Left hindlimb (tissue), 1 donor: Measurements from ENCODE around the gene PI4KB.
"Not testable (repeated sequence)": the region's sequence is repeated elsewhere in the genome, so short reads cannot be mapped to it uniquely, and the experiment has no call there.

Source experiments
- DNase-seq: peaks from one replicate; pipeline ENCODE4 v3.0.0-alpha.2; 2018

Gene PI4KB

GRCh38 chr1:151275341-151275740 is 51.9 kb downstream of the PI4KB start:
- DNase-seq = not testable (repeated sequence)

- no peak for DNase-seq
Observed at GRCh38 chr1:151273924-151274466, 53.2 kb downstream of the PI4KB start.

GRCh38 chr1:151267760-151268159 is 59.5 kb downstream of the PI4KB start:
- no peak for DNase-seq

- DNase-seq = no peak
Observed at GRCh38 chr1:151266821-151267220, 60.4 kb downstream of the PI4KB start.

GRCh38 chr1:151266315-151266714 is 60.9 kb downstream of the PI4KB start:
- DNase-seq = no peak

- DNase-seq = no peak
Observed at GRCh38 chr1:151265446-151266236, 61.6 kb downstream of the PI4KB start.

GRCh38 chr1:151259351-151259750 is 67.9 kb downstream of the PI4KB start:
- DNase-seq = no peak

- no peak for DNase-seq
Observed at GRCh38 chr1:151255381-151255780, 71.8 kb downstream of the PI4KB start.

- DNase-seq = peak; percentile 98
Observed at GRCh38 chr1:151254217-151255213, 72.7 kb downstream of the PI4KB start, which contains the start of gene PSMD4. Gene PSMD4 (plus strand): TSS chr1:151254734. CDS start chr1:151254783, 49 bp downstream.

- DNase-seq = peak; percentile 47
Observed at GRCh38 chr1:151251656-151252470, 75.4 kb downstream of the PI4KB start.

- no peak for DNase-seq
Observed at GRCh38 chr1:151246786-151247185, 80.4 kb downstream of the PI4KB start.

- DNase-seq = no peak
Observed at GRCh38 chr1:151243683-151244216, 83.5 kb downstream of the PI4KB start.

- DNase-seq = no peak
Observed at GRCh38 chr1:151242442-151242841, 84.8 kb downstream of the PI4KB start.
